ENCODE data around the gene PRKAG2.

Gene PRKAG2

DNA sequence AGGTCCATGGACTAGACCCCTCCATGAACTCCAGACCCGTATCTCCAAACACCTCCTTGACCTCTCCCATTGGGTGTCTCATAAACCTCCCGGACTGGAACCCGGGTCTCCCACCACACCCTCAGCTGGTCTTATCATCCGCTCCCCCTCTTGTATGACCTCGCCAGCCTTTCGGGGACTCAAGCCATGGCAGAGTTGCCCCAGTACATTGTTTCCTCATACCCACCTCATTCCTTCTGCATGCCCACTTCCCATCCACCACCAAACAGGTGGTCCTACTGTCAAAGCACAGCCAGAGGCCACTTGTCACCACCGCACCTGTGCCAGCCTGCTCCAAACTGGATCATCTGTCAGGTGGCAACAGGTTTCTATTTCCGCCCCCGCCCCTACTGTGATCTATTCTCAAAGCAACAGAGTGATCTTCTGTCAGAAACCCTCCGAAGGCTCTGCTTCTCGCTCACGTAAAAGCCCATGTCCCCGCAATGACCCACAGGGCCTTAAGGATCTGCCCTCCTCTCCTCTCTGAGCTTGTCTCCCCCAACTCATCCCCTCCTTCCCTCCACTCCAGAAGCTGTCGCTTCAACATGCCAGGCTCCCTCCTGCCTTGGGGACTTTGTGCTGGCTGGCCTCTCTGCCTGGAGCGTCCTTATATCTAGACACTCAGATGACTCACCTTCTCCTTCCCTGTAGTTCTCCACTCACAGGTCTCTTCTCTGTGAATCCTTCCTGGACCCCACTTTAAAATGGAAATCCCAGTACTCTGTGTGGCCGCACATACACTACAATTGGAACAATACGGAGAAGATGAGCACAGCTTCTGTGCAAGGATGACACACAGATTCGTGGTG lies 22.8 kb upstream of the PRKAG2 start:
- H3K27ac ChIP-seq (ENCODE audit: low read length), result no peak overlapping the region
- H3K27me3 ChIP-seq (ENCODE audit: insufficient read depth, low read length), result 0 out of 2 replicates have a peak, but pooled peaks cover 2% of the 10 kb centered on the region
- no peak overlapping the region for H3K9ac ChIP-seq (ENCODE audit: low read depth, low read length)
- H3K4me1 ChIP-seq (ENCODE audit: insufficient read depth, low read length), result no peaks in the 10 kb centered on the region
- no peak overlapping the region for H3K4me3 ChIP-seq (ENCODE audit: low read length)
- H3K9me3 ChIP-seq (ENCODE audit: insufficient read depth, low read depth, low read length), result no peaks in the 10 kb centered on the region
- no peaks in the 10 kb centered on the region for H3K36me3 ChIP-seq (ENCODE audit: insufficient read depth, low read depth, low read length)

DNA sequence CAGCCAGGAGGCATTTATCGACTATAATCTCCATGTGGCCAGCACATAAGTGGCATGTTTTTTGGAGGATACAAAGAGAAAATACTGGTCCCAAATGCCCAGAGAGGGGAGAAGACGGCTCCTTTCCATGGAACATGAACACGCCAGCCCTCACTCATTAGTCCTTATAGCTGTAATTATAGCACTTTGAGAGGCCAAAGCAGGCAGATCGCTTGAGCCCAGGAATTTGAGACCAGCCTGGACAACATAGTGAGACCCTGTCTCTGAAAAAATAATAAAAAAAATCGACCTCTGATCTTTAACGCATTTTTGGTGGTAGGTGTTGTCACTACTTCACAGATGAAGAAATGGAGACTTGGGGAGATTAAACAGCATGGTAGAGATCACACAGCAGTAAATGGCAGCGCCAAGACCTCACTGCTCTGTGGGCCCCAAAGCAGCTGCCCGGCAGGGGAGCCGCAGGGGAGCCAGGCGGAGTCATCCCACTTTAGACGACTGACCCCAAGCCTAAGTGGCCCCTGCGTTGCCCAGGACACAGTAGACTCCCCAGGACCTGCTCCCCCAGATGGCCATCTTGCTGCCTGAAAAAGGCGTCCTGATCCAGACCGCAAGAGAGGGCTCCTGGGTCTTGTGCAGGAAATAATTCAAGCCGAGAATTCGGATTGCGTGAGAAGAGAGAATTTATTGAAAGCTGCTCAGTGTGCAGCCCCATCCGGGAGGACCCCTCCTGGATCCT lies 21.2 kb upstream of the PRKAG2 start:
- Histone ChIP-seq H3K27ac (ENCODE audit: low read length) (no peak overlapping the region), H3K9me3 (ENCODE audit: insufficient read depth, low read depth, low read length) (no peaks in the 10 kb centered on the region), H3K36me3 (ENCODE audit: insufficient read depth, low read depth, low read length) (no peaks in the 10 kb centered on the region), H3K4me1 (ENCODE audit: insufficient read depth, low read length) (no peaks in the 10 kb centered on the region), H3K9ac (ENCODE audit: low read depth, low read length) (no peak overlapping the region), H3K4me3 (ENCODE audit: low read length) (peak overlapping the region; percentile 68; the same call in 1 of the 2 replicates), H3K27me3 (ENCODE audit: insufficient read depth, low read length) (0 out of 2 replicates have a peak, but pooled peaks cover 2% of the 10 kb centered on the region)

DNA sequence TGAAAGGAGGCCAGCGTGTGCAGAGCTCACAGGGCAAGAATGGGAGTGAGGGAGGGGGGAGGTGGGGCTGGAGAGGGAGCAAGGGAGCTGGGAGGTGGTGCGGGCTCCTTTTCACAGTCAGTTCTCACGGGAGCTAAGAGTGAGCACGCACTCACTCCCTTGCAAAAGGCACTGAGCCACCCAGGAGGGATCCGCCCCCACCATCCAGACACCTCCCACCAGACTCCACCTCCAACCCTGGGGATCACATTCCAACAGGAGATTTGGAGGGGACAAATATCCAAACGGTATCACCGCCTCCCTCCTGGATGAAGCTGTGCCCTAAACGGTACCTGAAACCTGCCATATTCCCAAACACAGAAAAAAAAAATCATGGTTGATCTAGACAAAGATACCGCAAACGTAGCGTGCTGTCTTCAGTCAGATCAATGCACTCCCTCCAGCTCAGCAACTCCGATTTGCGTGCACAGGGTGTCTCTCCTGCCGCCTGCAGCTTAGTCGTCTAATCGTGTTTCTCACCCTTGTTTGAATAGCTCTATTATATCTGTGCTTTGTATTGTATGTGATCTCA lies 20.3 kb upstream of the PRKAG2 start:
- Histone ChIP-seq H3K27me3 (ENCODE audit: insufficient read depth, low read length) (0 out of 2 replicates have a peak, but pooled peaks cover 2% of the 10 kb centered on the region), H3K9ac (ENCODE audit: low read depth, low read length) (peak overlapping the region; percentile 56; the same call in 1 of the 2 replicates), H3K36me3 (ENCODE audit: insufficient read depth, low read depth, low read length) (no peaks in the 10 kb centered on the region), H3K4me1 (ENCODE audit: insufficient read depth, low read length) (no peaks in the 10 kb centered on the region), H3K27ac (ENCODE audit: low read length) (no peak overlapping the region), H3K9me3 (ENCODE audit: insufficient read depth, low read depth, low read length) (no peaks in the 10 kb centered on the region), H3K4me3 (ENCODE audit: low read length) (peak overlapping the region; percentile 68)

DNA sequence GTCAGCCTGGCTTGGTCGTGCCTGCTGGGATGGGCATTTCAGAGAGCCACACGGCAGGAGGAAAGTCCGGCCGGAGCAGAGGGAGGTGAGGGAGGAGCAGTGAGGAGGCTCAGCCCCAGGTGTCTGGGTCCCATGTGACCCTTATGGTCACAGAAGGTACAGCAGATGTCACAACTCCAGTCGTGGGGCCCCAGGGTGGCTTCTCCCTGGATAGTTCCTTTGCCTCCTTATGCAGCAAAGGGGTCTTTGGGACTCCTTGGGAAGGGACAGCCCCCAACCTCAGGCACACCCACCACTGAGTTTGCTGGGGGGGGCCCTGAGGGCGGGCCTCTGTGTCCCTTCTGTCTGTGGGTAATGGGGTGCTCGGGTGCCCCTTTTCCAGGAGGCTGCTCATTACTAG lies 19.6 kb upstream of the PRKAG2 start:
- Histone ChIP-seq H3K36me3 (ENCODE audit: insufficient read depth, low read depth, low read length) (no peaks in the 10 kb centered on the region), H3K9ac (ENCODE audit: low read depth, low read length) (no peak overlapping the region), H3K4me3 (ENCODE audit: low read length) (no peak overlapping the region), H3K27me3 (ENCODE audit: insufficient read depth, low read length) (0 out of 2 replicates have a peak, but pooled peaks cover 2% of the 10 kb centered on the region), H3K27ac (ENCODE audit: low read length) (no peak overlapping the region), H3K4me1 (ENCODE audit: insufficient read depth, low read length) (no peaks in the 10 kb centered on the region), H3K9me3 (ENCODE audit: insufficient read depth, low read depth, low read length) (no peaks in the 10 kb centered on the region)

DNA sequence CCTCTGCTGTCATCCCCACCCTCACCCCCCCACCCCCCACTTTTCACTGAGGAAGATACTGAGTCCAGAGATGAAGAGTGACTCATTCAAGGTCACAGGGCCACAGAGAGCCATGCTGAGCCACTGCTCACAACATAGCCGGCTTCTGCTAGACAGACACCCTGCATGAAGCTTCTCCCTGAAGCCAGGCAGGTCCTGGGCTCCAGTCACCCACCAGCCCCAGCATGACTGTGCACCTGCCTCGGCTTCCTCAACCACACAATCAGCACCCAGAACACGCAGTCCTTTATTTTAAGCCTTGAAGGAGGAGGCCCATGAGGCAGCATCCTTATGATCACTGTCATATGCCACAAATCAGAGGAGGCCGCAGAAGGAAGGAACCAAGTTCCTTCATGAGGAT lies 19.2 kb upstream of the PRKAG2 start:
- Histone ChIP-seq H3K4me3 (ENCODE audit: low read length) (no peak overlapping the region), H3K27me3 (ENCODE audit: insufficient read depth, low read length) (0 out of 2 replicates have a peak, but pooled peaks cover 2% of the 10 kb centered on the region), H3K9me3 (ENCODE audit: insufficient read depth, low read depth, low read length) (no peaks in the 10 kb centered on the region), H3K36me3 (ENCODE audit: insufficient read depth, low read depth, low read length) (no peaks in the 10 kb centered on the region), H3K27ac (ENCODE audit: low read length) (no peak overlapping the region), H3K4me1 (ENCODE audit: insufficient read depth, low read length) (no peaks in the 10 kb centered on the region), H3K9ac (ENCODE audit: low read depth, low read length) (no peak overlapping the region)

DNA sequence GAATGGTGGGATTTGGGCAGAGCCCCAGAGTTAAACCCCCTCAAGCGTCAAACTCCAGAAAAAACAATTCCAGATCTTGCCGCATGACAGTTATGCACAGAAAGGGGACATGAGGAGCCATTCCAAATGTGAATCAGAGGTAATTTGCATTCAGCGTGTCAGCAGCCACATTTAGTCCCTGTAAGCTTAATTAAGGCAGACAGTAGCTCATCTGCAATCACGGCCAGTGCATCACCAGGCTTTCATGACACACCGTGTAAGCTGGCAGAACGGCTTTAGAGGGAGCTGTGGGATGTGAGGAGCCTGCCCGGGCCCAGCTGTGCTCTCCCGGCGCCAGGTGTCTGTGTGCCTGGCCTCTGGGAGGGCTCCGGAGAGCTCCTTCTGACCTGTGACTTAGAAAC lies 18.7 kb upstream of the PRKAG2 start:
- H3K36me3 ChIP-seq (ENCODE audit: insufficient read depth, low read depth, low read length), result no peaks in the 10 kb centered on the region
- no peak overlapping the region for H3K27ac ChIP-seq (ENCODE audit: low read length)
- H3K9ac ChIP-seq (ENCODE audit: low read depth, low read length), result no peak overlapping the region
- no peaks in the 10 kb centered on the region for H3K9me3 ChIP-seq (ENCODE audit: insufficient read depth, low read depth, low read length)
- no peak overlapping the region for H3K4me3 ChIP-seq (ENCODE audit: low read length)
- H3K27me3 ChIP-seq (ENCODE audit: insufficient read depth, low read length), result 0 out of 2 replicates have a peak, but pooled peaks cover 2% of the 10 kb centered on the region
- H3K4me1 ChIP-seq (ENCODE audit: insufficient read depth, low read length), result no peaks in the 10 kb centered on the region

DNA sequence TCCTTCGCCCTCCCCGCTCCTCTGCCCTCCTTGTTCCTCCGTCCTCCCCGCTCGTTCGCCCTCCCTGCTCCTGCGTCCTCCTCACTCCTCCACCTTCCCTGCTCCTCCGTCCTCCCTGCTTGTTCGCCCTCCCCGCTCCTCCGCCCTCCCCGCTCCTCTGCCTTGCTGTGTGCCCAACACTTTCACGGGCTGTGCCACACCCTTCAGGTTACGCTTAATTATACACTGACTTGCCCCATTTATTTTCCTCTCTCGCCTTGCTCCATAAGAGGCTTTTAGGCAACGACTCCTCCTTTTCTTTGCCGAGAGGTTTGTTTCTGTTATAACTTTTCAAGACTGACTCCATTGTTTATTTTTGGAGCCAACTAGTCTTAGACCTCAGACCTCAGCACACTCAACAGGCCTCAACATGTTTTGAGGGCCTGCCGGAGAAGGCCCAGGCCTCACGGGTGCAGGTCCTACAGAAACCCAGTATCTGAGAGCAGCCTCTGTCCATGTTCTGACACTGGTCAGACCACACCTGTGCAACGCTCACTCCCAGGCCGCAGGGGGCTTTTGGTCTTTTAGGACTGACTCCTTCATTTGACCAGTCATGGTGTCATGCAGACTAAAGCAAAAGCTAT lies 18.2 kb upstream of the PRKAG2 start:
- H3K27me3 ChIP-seq (ENCODE audit: insufficient read depth, low read length), result peaks cover 4% of the 10 kb centered on the region; the same call in 1 of the 2 replicates
- H3K4me1 ChIP-seq (ENCODE audit: insufficient read depth, low read length), result no peaks in the 10 kb centered on the region
- H3K9me3 ChIP-seq (ENCODE audit: insufficient read depth, low read depth, low read length), result no peaks in the 10 kb centered on the region
- no peak overlapping the region for H3K27ac ChIP-seq (ENCODE audit: low read length)
- no peak overlapping the region for H3K9ac ChIP-seq (ENCODE audit: low read depth, low read length)
- no peak overlapping the region for H3K4me3 ChIP-seq (ENCODE audit: low read length)
- no peaks in the 10 kb centered on the region for H3K36me3 ChIP-seq (ENCODE audit: insufficient read depth, low read depth, low read length)

DNA sequence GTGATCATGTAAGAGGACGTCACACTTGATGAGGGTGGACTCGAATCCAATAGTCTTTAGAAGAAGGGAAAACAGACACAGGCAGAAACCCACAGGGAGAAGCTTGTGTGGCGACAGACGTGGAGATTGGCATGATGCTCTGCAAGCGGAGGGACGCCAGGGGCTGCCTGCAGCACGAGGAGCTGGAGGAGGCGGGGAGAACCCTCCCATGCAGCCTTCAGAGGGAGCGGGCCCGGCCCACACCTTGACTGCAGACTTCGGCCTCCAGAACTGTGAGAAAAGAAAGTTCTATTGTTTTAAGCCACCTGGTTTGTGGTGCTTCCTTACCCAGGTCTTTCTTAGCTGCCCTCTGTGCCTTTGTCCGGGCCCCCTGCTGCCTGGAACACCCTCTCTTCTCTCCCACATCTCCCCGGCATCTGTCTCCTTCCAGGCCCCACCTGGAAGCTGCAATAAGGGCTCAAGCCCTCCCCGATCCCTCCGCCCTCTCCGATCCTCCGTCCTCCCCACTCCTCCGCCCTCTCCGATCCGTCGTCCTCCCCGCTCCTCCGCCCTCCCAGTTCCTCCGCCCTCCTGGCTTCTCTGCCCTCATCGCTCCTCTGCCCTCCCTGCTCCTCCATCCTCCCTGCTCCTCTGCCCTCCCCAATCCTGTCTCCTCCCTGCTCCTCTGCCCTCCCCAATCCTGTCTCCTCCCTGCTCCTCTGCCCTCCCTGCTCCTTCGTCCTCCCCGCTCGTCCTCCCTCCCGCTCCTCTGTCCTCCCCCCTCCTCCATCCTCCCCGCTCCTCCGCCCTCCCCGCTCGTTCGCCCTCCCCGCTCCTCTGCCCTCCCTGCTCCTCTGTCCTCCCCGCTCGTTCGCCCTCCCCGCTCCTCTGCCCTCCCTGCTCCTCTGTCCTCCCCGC lies 17.4 kb upstream of the PRKAG2 start:
- Histone ChIP-seq H3K4me1 (ENCODE audit: insufficient read depth, low read length) (no peaks in the 10 kb centered on the region), H3K9ac (ENCODE audit: low read depth, low read length) (no peak overlapping the region), H3K27me3 (ENCODE audit: insufficient read depth, low read length) (peaks cover 9% of the 10 kb centered on the region), H3K27ac (ENCODE audit: low read length) (no peak overlapping the region), H3K9me3 (ENCODE audit: insufficient read depth, low read depth, low read length) (no peaks in the 10 kb centered on the region), H3K4me3 (ENCODE audit: low read length) (no peak overlapping the region), H3K36me3 (ENCODE audit: insufficient read depth, low read depth, low read length) (no peaks in the 10 kb centered on the region)

DNA sequence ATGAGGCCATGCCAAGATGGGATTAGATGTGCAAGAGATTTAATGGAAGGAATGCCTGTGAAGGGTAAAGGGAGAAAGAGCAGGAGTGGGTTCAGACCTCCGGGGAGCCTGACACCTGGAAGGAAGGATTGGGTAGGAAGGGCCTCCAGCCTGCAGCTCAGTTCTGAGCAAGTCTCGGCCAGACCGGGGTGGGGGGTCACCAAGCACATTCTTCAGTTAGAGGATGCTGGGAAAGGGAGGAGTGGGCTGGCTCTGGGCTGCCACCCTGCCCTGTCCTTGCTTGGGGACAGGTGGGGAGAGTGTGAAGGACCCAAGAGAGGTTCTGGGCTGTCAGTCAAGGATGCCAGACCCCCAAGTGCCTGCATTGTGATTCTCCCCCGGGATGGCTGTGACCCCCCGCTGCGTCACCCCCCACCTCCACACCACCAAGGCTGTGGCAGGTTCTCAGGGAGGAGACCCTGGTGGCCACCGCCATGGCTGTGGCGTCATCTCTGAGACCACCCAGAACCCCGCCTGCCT lies 16.5 kb upstream of the PRKAG2 start:
- Histone ChIP-seq H3K9me3 (ENCODE audit: insufficient read depth, low read depth, low read length) (no peaks in the 10 kb centered on the region), H3K4me3 (ENCODE audit: low read length) (no peak overlapping the region), H3K27me3 (ENCODE audit: insufficient read depth, low read length) (peaks cover 9% of the 10 kb centered on the region), H3K27ac (ENCODE audit: low read length) (no peak overlapping the region), H3K9ac (ENCODE audit: low read depth, low read length) (no peak overlapping the region), H3K4me1 (ENCODE audit: insufficient read depth, low read length) (no peaks in the 10 kb centered on the region), H3K36me3 (ENCODE audit: insufficient read depth, low read depth, low read length) (no peaks in the 10 kb centered on the region)

DNA sequence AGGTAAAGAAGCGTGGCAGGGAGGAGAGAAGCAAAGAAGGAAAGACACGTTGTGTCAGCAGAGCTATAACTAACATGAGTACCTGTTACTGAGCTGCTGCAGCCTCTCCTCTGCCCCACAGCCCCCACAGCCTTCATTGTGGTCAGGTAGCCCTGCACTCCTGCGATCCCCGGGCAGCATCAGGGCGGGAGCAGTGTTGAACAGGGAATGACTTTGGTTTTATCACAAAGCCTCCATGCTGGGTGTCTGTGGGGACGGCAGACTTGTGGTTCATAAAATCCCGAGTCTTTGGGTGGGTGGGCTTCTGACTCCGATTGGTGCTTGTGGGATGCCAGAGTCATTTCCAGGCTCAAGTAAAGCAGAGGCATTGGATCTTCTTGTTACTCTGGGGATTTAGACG lies 14.8 kb upstream of the PRKAG2 start:
- H3K36me3 ChIP-seq (ENCODE audit: insufficient read depth, low read depth, low read length), result no peaks in the 10 kb centered on the region
- H3K9ac ChIP-seq (ENCODE audit: low read depth, low read length), result no peak overlapping the region
- H3K4me3 ChIP-seq (ENCODE audit: low read length), result no peak overlapping the region
- no peaks in the 10 kb centered on the region for H3K4me1 ChIP-seq (ENCODE audit: insufficient read depth, low read length)
- peaks cover 15% of the 10 kb centered on the region for H3K27me3 ChIP-seq (ENCODE audit: insufficient read depth, low read length)
- no peaks in the 10 kb centered on the region for H3K9me3 ChIP-seq (ENCODE audit: insufficient read depth, low read depth, low read length)
- no peak overlapping the region for H3K27ac ChIP-seq (ENCODE audit: low read length)
